PC-9 (cell line): Measurements from ENCODE around the gene ZDHHC11B.
"Not testable (repeated sequence)": the region's sequence is repeated elsewhere in the genome, so short reads cannot be mapped to it uniquely, and the experiment has no call there.

Source experiments
- EZH2 ChIP-seq: fragments of 200-600 bp; sonication (generic); IDR thresholded peaks from 2 replicates; pipeline ENCODE4 v1.8.0; 2017; ENCODE audit warnings: antibody characterized with exemption, low read depth
- TF ChIP-seq, protein P1 (sequence below): fragments of 200-600 bp; sonication (generic); conservative IDR thresholded peaks from 2 replicates; pipeline ENCODE4 v1.6.1; 2017; ENCODE audit warnings: mixed run types, antibody characterized with exemption, mild to moderate bottlenecking, moderate library complexity

GRCh38 chr5:715636-716035, 68.9 kb downstream of the ZDHHC11B start:
- TF ChIP-seq, protein P1, sequence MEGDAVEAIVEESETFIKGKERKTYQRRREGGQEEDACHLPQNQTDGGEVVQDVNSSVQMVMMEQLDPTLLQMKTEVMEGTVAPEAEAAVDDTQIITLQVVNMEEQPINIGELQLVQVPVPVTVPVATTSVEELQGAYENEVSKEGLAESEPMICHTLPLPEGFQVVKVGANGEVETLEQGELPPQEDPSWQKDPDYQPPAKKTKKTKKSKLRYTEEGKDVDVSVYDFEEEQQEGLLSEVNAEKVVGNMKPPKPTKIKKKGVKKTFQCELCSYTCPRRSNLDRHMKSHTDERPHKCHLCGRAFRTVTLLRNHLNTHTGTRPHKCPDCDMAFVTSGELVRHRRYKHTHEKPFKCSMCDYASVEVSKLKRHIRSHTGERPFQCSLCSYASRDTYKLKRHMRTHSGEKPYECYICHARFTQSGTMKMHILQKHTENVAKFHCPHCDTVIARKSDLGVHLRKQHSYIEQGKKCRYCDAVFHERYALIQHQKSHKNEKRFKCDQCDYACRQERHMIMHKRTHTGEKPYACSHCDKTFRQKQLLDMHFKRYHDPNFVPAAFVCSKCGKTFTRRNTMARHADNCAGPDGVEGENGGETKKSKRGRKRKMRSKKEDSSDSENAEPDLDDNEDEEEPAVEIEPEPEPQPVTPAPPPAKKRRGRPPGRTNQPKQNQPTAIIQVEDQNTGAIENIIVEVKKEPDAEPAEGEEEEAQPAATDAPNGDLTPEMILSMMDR, result not testable (repeated sequence)
- not testable (repeated sequence) for TF ChIP-seq EZH2
